HCT116 (cell line): ENCODE data around the gene MYRF. TPM values are rescaled to one million over a fixed set of nuclear protein-coding genes. Genes with fewer than 3 reads are reported as not detected.

Source experiments
- ATAC-seq: fragments of 200-7000 bp; cut with Tn5 transposase; 2 replicates; pipeline ENCODE4 v1.9.1; 2020; ENCODE audit warnings: mild to moderate bottlenecking, moderate library complexity
- BruUV-seq: library from RNA; stranded (reverse); fragments of 400-500 nt; replicated peaks from 2 replicates; lab custom pipeline; 2021; lab: Mats Ljungman, UMichigan
- CTCF ChIA-PET: fragments of 300-600 bp; sonication (Branson Sonifier 250); formaldehyde crosslinking; loops from one replicate; lab custom pipeline; 2021; ENCODE audit warnings: antibody characterized with exemption; lab: Charles Lee
- POLR2A ChIA-PET: fragments of 300-600, 350-600 bp; sonication (Branson Sonifier 250); formaldehyde crosslinking; loops from one replicate; lab custom pipeline; 2021; ENCODE audit warnings: antibody characterized with exemption; lab: Charles Lee
- RAD21 ChIA-PET, 2 experiments: fragments of 300-600 bp; sonication (Branson Sonifier 250); formaldehyde crosslinking; loops; one replicate each; lab custom pipeline; 2023; ENCODE audit warnings: low total read pairs in 2 of 2; ENCODE audit not compliant: uncharacterized antibody in 2 of 2, unreplicated experiment in 2 of 2, low non-redundant PET in 1 of 2; lab: Charles Lee
- DNase-seq: peaks from one replicate; pipeline ENCODE4 v3.0.0-alpha.2; 2010; ENCODE audit warnings: low read depth, low spot score
- H2AFZ ChIP-seq: fragments of 200-600 bp; shearing (Covaris generic), sonication (generic); 2 replicates; pipeline ENCODE4 v1.6.1; 2017; ENCODE audit warnings: low read depth, mixed run types, mixed read lengths, antibody characterized with exemption, low read length; ENCODE audit not compliant: poor library complexity, severe bottlenecking
- H3K27ac ChIP-seq: 2 replicates; pipeline ENCODE4 v1.5.1; 2012; ENCODE audit warnings: low read depth, low read length
- H3K27me3 ChIP-seq: fragments of 200-600 bp; sonication (generic); 2 replicates; pipeline ENCODE4 v1.6.1; 2016; ENCODE audit warnings: mixed run types, low read length, mixed read lengths; ENCODE audit not compliant: insufficient read depth
- H3K36me3 ChIP-seq, 2 experiments: fragments of 200-500 bp in 1 of 2; fragments of 200-600 bp in 1 of 2; sonication (Bioruptor generic) in 1 of 2; sonication (generic) in 1 of 2; 2 replicates each; pipeline versions ENCODE4 v1.5.1 to v1.6.1; 2014 to 2016; ENCODE audit warnings: low read length in 2 of 2, inconsistent platforms in 1 of 2, mixed read lengths in 1 of 2, mixed run types in 1 of 2; ENCODE audit not compliant: insufficient read depth in 2 of 2, control insufficient read depth in 1 of 2
- H3K4me1 ChIP-seq, 2 experiments: fragments of 200-600 bp in 1 of 2; sonication (generic) in 1 of 2; 2 replicates each; pipeline versions ENCODE4 v1.5.1 to v1.6.1; 2012 to 2017; ENCODE audit warnings: low read length in 2 of 2, inconsistent platforms in 1 of 2, mild to moderate bottlenecking in 1 of 2, mixed read lengths in 1 of 2, mixed run types in 1 of 2, moderate library complexity in 1 of 2; ENCODE audit not compliant: insufficient read depth in 2 of 2, control insufficient read depth in 1 of 2
- H3K4me2 ChIP-seq: fragments of 200-600 bp; sonication (generic); 2 replicates; pipeline ENCODE4 v1.6.1; 2017; ENCODE audit warnings: mixed run types, low read length, mixed read lengths
- H3K4me3 ChIP-seq, 2 experiments: fragments of 200-600 bp in 1 of 2; sonication (generic) in 1 of 2; replicated peaks in 1 of 2; 2 replicates each; pipeline ENCODE4 v1.5.1; 2011 to 2016; ENCODE audit warnings: low read length in 2 of 2, control low read depth in 1 of 2, low read depth in 1 of 2, mild to moderate bottlenecking in 1 of 2, mixed read lengths in 1 of 2, mixed run types in 1 of 2
- H3K79me2 ChIP-seq: fragments of 200-600 bp; sonication (generic); 2 replicates; pipeline ENCODE4 v1.6.1; 2017; ENCODE audit warnings: mild to moderate bottlenecking, mixed run types, low read length, moderate library complexity, mixed read lengths; ENCODE audit not compliant: insufficient read depth
- H3K9ac ChIP-seq: fragments of 200-600 bp; sonication (generic); 2 replicates; pipeline ENCODE4 v1.6.1; 2016; ENCODE audit warnings: low read length, mixed read lengths
- H3K9me2 ChIP-seq: fragments of 200-600 bp; sonication (generic), shearing (Covaris generic); 2 replicates; pipeline ENCODE4 v1.6.1; 2017; ENCODE audit warnings: mixed run types, mild to moderate bottlenecking, moderate library complexity; ENCODE audit not compliant: insufficient read depth
- H3K9me3 ChIP-seq, 2 experiments: fragments of 200-500 bp in 1 of 2; fragments of 200-600 bp in 1 of 2; sonication (Bioruptor generic) in 1 of 2; sonication (generic) in 1 of 2; 2 replicates each; pipeline ENCODE4 v1.6.1; 2014 to 2017; ENCODE audit warnings: low read length in 2 of 2, mixed read lengths in 2 of 2, inconsistent platforms in 1 of 2, low read depth in 1 of 2, mild to moderate bottlenecking in 1 of 2, mixed run types in 1 of 2, moderate library complexity in 1 of 2; ENCODE audit not compliant: control insufficient read depth in 1 of 2, insufficient read depth in 1 of 2
- H4K20me1 ChIP-seq: fragments of 200-600 bp; sonication (generic), shearing (Covaris generic); 2 replicates; pipeline ENCODE4 v1.6.1; 2017; ENCODE audit warnings: mixed run types, mild to moderate bottlenecking, moderate library complexity; ENCODE audit not compliant: insufficient read depth
- CBX3 ChIP-seq: IDR thresholded peaks from 2 replicates; pipeline ENCODE4 v1.6.1; 2012; ENCODE audit warnings: low read depth
- CEBPB ChIP-seq: IDR thresholded peaks from 2 replicates; pipeline ENCODE4 v1.6.1; 2012; ENCODE audit warnings: low read depth
- EGR1 ChIP-seq: IDR thresholded peaks from 2 replicates; pipeline ENCODE4 v1.6.1; 2012; ENCODE audit warnings: low read depth
- ELF1 ChIP-seq: IDR thresholded peaks from 2 replicates; pipeline ENCODE4 v1.6.1; 2012; ENCODE audit warnings: low read depth, borderline replicate concordance
- EZH2phosphoT487 ChIP-seq: fragments of 200-600 bp; IDR thresholded peaks from 2 replicates; pipeline ENCODE4 v1.6.1; 2018; ENCODE audit warnings: antibody characterized with exemption, borderline replicate concordance
- FOSL1 ChIP-seq: IDR thresholded peaks from 2 replicates; pipeline ENCODE4 v1.6.1; 2012; ENCODE audit warnings: low read depth
- POLR2AphosphoS5 ChIP-seq: IDR thresholded peaks from 2 replicates; pipeline ENCODE4 v1.6.1; 2011; ENCODE audit warnings: mild to moderate bottlenecking, low read depth, low read length, moderate library complexity
- SIN3A ChIP-seq: IDR thresholded peaks from 2 replicates; pipeline ENCODE4 v1.6.1; 2012; ENCODE audit warnings: low read depth
- SP1 ChIP-seq: IDR thresholded peaks from 2 replicates; pipeline ENCODE4 v1.6.1; 2012; ENCODE audit warnings: low read depth
- SRF ChIP-seq: IDR thresholded peaks from 2 replicates; pipeline ENCODE4 v1.6.1; 2012; ENCODE audit warnings: low read depth
- TCF7L2 ChIP-seq: IDR thresholded peaks from 2 replicates; pipeline ENCODE4 v1.7.0; 2011; ENCODE audit warnings: borderline replicate concordance, inconsistent platforms; ENCODE audit not compliant: insufficient read depth, insufficient read length; ENCODE audit errors: extremely low read depth
- YY1 ChIP-seq: IDR thresholded peaks from 2 replicates; pipeline ENCODE4 v1.6.1; 2011; ENCODE audit warnings: low read length, low read depth, moderate library complexity, mild to moderate bottlenecking; ENCODE audit not compliant: insufficient replicate concordance; ENCODE audit errors: extremely low read depth
- ZFX ChIP-seq: fragments of 450-650 bp; IDR thresholded peaks from 2 replicates; pipeline ENCODE4 v1.6.1; 2017
- ZNF274 ChIP-seq: fragments of 200-500 bp; sonication (Bioruptor generic); IDR thresholded peaks from 2 replicates; pipeline ENCODE4 v1.6.1; 2014; ENCODE audit warnings: mild to moderate bottlenecking, low read depth, low read length, inconsistent platforms
- intact Hi-C: fragments of 100-400 bp; cut with micrococcal nuclease; formaldehyde crosslinking; loops from 2 replicates; pipeline ENCODE4 v1.10.0; 2022
- total RNA-seq: library from RNA; stranded (reverse); gene quantifications from one replicate; pipeline ENCODE4 v1.2.1, GENCODE V29; 2021; ENCODE audit not compliant: unreplicated experiment
- TF ChIP-seq, protein P1 (sequence below): IDR thresholded peaks from 2 replicates; pipeline ENCODE4 v1.6.1; 2012; ENCODE audit warnings: low read depth
- TF ChIP-seq, protein P2 (sequence below): IDR thresholded peaks from 2 replicates; pipeline ENCODE4 v1.6.1; 2012
- TF ChIP-seq, protein P3 (sequence below): IDR thresholded peaks from 2 replicates; pipeline ENCODE4 v1.6.1; 2012
- TF ChIP-seq, protein P4 (sequence below): IDR thresholded peaks from 2 replicates; pipeline ENCODE4 v1.6.1; 2011; ENCODE audit warnings: mild to moderate bottlenecking, low read length, moderate library complexity; ENCODE audit not compliant: insufficient replicate concordance; ENCODE audit errors: extremely low read depth

Gene MYRF
- total RNA-seq, 1 experiment from 2014 or later, result 52.3 TPM

DNA sequence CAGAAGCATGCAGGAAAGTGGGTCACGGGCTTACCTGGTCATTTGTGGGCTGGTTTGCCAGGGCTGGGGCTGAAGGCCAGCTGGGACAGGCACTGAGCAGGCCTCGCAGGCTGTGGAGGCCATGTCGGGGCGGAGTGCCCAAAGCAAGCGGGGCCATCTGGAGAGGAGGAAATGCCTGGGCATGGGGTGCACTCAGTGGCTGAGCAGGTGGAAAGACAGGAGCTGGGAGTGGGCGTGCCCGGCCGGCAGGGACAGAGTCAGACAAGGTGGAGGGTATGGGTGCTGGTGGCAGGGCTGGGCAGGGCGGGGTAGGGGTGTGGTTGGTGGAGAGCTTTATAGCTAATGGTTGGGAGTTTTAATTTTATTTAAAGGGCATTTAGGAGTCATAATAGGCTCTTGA, 44.9 kb upstream of the MYRF start:
- ATAC-seq, result peak; percentile 39; the same call in 1 of the 2 replicates

More for the DNA sequence above, 44.9 kb upstream of the MYRF start:
- no peak overlapping the region for H3K4me2 ChIP-seq
- no peak for TF ChIP-seq SP1
- TF ChIP-seq, protein P1, sequence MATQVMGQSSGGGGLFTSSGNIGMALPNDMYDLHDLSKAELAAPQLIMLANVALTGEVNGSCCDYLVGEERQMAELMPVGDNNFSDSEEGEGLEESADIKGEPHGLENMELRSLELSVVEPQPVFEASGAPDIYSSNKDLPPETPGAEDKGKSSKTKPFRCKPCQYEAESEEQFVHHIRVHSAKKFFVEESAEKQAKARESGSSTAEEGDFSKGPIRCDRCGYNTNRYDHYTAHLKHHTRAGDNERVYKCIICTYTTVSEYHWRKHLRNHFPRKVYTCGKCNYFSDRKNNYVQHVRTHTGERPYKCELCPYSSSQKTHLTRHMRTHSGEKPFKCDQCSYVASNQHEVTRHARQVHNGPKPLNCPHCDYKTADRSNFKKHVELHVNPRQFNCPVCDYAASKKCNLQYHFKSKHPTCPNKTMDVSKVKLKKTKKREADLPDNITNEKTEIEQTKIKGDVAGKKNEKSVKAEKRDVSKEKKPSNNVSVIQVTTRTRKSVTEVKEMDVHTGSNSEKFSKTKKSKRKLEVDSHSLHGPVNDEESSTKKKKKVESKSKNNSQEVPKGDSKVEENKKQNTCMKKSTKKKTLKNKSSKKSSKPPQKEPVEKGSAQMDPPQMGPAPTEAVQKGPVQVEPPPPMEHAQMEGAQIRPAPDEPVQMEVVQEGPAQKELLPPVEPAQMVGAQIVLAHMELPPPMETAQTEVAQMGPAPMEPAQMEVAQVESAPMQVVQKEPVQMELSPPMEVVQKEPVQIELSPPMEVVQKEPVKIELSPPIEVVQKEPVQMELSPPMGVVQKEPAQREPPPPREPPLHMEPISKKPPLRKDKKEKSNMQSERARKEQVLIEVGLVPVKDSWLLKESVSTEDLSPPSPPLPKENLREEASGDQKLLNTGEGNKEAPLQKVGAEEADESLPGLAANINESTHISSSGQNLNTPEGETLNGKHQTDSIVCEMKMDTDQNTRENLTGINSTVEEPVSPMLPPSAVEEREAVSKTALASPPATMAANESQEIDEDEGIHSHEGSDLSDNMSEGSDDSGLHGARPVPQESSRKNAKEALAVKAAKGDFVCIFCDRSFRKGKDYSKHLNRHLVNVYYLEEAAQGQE, result no peak
- TF ChIP-seq, protein P2, sequence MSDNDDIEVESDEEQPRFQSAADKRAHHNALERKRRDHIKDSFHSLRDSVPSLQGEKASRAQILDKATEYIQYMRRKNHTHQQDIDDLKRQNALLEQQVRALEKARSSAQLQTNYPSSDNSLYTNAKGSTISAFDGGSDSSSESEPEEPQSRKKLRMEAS, result no peak
- TF ChIP-seq EZH2phosphoT487, result no peak
- TF ChIP-seq ELF1, result no peak
- TF ChIP-seq ZNF274, result no peak
- TF ChIP-seq FOSL1, result no peak
- TF ChIP-seq, protein P3, sequence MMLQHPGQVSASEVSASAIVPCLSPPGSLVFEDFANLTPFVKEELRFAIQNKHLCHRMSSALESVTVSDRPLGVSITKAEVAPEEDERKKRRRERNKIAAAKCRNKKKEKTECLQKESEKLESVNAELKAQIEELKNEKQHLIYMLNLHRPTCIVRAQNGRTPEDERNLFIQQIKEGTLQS, result no peak
- TF ChIP-seq CEBPB, result no peak
- TF ChIP-seq SIN3A, result no peak
- TF ChIP-seq, protein P4, sequence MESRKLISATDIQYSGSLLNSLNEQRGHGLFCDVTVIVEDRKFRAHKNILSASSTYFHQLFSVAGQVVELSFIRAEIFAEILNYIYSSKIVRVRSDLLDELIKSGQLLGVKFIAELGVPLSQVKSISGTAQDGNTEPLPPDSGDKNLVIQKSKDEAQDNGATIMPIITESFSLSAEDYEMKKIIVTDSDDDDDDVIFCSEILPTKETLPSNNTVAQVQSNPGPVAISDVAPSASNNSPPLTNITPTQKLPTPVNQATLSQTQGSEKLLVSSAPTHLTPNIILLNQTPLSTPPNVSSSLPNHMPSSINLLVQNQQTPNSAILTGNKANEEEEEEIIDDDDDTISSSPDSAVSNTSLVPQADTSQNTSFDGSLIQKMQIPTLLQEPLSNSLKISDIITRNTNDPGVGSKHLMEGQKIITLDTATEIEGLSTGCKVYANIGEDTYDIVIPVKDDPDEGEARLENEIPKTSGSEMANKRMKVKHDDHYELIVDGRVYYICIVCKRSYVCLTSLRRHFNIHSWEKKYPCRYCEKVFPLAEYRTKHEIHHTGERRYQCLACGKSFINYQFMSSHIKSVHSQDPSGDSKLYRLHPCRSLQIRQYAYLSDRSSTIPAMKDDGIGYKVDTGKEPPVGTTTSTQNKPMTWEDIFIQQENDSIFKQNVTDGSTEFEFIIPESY, result no peak
- TF ChIP-seq EGR1, result no peak
- TF ChIP-seq YY1, result no peak
- no peak for TF ChIP-seq ZFX
- no peak for TF ChIP-seq CBX3
- no peak for TF ChIP-seq POLR2AphosphoS5
- TF ChIP-seq SRF, result no peak
- TF ChIP-seq TCF7L2, result no peak
- BruUV-seq, result no TSS peak
- intact Hi-C loops, result no loop called here
- H3K9me3 ChIP-seq, result no peaks in the 10 kb centered on the region
- CTCF ChIA-PET, result interaction anchor here (1.0 kb wide), 1 partner anchor 40 kb away, joined by 3 read pairs; no protein-coding TSS in a partner anchor
- H3K4me1 ChIP-seq, result peaks cover 2 to 4% of the 10 kb centered on the region in 2 experiments; a peak in 2 of 4 replicates
- no peak overlapping the region for H3K4me3 ChIP-seq
- H3K9ac ChIP-seq, result no peak overlapping the region
- H3K79me2 ChIP-seq, result no peaks in the 10 kb centered on the region
- no peak overlapping the region for H3K27ac ChIP-seq
- H2AFZ ChIP-seq, result no peak overlapping the region
- RAD21 ChIA-PET, result no interaction called here
- H3K9me2 ChIP-seq, result no peaks in the 10 kb centered on the region
- DNase-seq, result no peak
- H3K27me3 ChIP-seq, result no peaks in the 10 kb centered on the region
- POLR2A ChIA-PET, result no interaction called here
- no peaks in the 10 kb centered on the region for H4K20me1 ChIP-seq
- no peaks in the 10 kb centered on the region for H3K36me3 ChIP-seq
